CD4-positive, CD25-positive, alpha-beta regulatory T cell (primary cell): Measurements from ENCODE around the gene TMEM255A. TPM values are rescaled to one million over a fixed set of nuclear protein-coding genes. Genes with fewer than 3 reads are reported as not detected.
A peak's percentile ranks its signal among the peaks of the same experiment; 100 is the strongest.
"Not testable (repeated sequence)": the region's sequence is repeated elsewhere in the genome, so short reads cannot be mapped to it uniquely, and the experiment has no call there.

ENCODE experiments used
- ATAC-seq, 2 donors: fragments of 150-1000 bp; cut with Tn5 transposase; one replicate each; pipeline ENCODE4 v1.10.0; 2021; ENCODE audit warnings: low read depth in 2 of 2, moderate number of reproducible peaks in 2 of 2, moderate library complexity in 1 of 2
- DNase-seq, 3 donors: peaks; one replicate each; pipeline versions ENCODE4 v3.0.0 to v3.0.0-alpha.2; 2012 to 2022; ENCODE audit warnings: mixed read lengths in 1 of 3
- H3K27ac ChIP-seq: one replicate; pipeline ENCODE4 v1.7.0; 2013; ENCODE audit warnings: mild to moderate bottlenecking, low read length; ENCODE audit not compliant: insufficient read depth, poor library complexity, severe bottlenecking
- H3K27me3 ChIP-seq: one replicate; pipeline ENCODE4 v1.7.0; 2013; ENCODE audit warnings: low read length; ENCODE audit not compliant: control insufficient read depth, insufficient read depth
- H3K36me3 ChIP-seq: one replicate; pipeline ENCODE4 v1.7.0; 2013; ENCODE audit warnings: mild to moderate bottlenecking, low read length, moderate library complexity; ENCODE audit not compliant: control insufficient read depth, insufficient read depth
- H3K4me1 ChIP-seq: 2 replicates; pipeline ENCODE4 v1.7.0; 2013; ENCODE audit warnings: mild to moderate bottlenecking, low read length; ENCODE audit not compliant: insufficient read depth, control insufficient read depth, poor library complexity, severe bottlenecking
- H3K4me3 ChIP-seq: one replicate; pipeline ENCODE4 v1.7.0; 2013; ENCODE audit warnings: low read depth, mild to moderate bottlenecking, low read length, moderate library complexity
- H3K9me3 ChIP-seq, 2 experiments: 1 replicate in 1 of 2; 2 replicates in 1 of 2; pipeline ENCODE4 v1.7.0; 2013; ENCODE audit warnings: low read length in 2 of 2, mild to moderate bottlenecking in 1 of 2, moderate library complexity in 1 of 2; ENCODE audit not compliant: control insufficient read depth in 2 of 2
- H3K27ac Mint-ChIP-seq, 3 donors: one replicate each; pipeline ENCODE4 v1.8.0; 2020 to 2022; ENCODE audit warnings: mild to moderate bottlenecking in 3 of 3, mixed read lengths in 3 of 3, moderate library complexity in 2 of 3
- H3K27me3 Mint-ChIP-seq: one replicate; pipeline ENCODE4 v1.8.0; 2022; ENCODE audit warnings: mild to moderate bottlenecking, mixed read lengths
- H3K36me3 Mint-ChIP-seq: one replicate; pipeline ENCODE4 v1.8.0; 2020; ENCODE audit warnings: mixed read lengths
- H3K4me1 Mint-ChIP-seq, 4 donors: one replicate each; pipeline ENCODE4 v1.8.0; 2020 to 2022; ENCODE audit warnings: mixed read lengths in 4 of 4, mild to moderate bottlenecking in 1 of 4
- H3K4me3 Mint-ChIP-seq, 4 donors: one replicate each; pipeline ENCODE4 v1.8.0; 2020 to 2022; ENCODE audit warnings: mild to moderate bottlenecking in 4 of 4, mixed read lengths in 4 of 4, moderate library complexity in 3 of 4
- H3K9me3 Mint-ChIP-seq, 7 donors: one replicate each; pipeline ENCODE4 v1.8.0; 2020 to 2022; ENCODE audit warnings: mixed read lengths in 7 of 7, mild to moderate bottlenecking in 3 of 7, moderate library complexity in 2 of 7
- polyA plus RNA-seq, 4 donors: library from polyadenylated mRNA; unstranded; fragments of 300-500 nt; fragmentation: Illumina TruSeq; gene quantifications; one replicate each; pipeline ENCODE4 v1.2.3, GENCODE V29; 2021
- total RNA-seq: library from RNA; stranded (reverse); gene quantifications from one replicate; pipeline ENCODE4 v1.2.3, GENCODE V29; 2022

Gene TMEM255A
- not detected for total RNA-seq
- under 1 TPM in 1 of 4 donors, not detected in 3; 0.07 TPM for polyA plus RNA-seq

DNA sequence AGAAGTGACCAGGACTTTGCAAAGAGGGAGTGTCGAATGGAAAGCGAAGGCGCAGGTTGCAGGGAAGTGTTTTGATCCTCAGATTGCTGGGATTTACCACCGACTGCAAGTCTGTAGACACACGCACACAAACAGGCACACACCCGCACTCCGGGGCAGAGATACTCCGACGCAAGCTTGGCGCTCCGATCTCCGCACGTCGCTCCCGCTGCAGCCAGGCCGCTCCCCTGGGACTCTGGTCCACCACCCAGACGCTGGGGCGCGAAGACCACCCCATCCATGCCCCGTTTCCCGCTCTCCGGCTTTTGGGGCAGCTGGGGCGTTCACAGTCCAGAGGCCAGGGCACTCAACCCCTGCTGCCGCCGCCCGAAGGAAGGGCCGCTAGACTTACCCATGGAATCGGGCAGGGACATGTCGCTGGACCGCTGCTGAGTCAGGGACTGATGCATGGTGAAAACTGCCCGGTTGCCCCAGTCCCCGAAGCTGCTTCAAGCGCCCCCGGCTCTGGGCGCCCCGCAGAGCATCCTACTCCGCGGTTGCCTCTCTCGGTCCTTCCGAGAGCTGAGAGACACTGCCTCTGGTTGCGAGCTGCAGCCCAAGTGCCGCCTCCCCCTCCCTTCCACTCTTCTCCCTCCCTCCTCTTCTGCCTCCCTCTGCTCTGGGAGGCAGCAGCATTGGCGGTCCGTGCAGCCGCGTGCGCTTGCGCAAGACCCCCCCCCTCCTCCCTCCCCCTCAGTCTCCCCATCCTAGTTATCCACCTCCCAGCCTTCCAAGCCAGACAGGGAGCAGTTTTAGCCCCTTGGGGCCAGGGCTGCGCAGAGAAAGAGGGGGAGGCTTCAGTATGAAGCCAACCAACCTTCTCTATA lies at the start of gene TMEM255A:
TMEM255A (minus strand) TSS at position 601 of the 866 bp plus-strand sequence; CDS start at position 449, 152 bp downstream.
- H3K27me3 Mint-ChIP-seq = peaks cover 77% of the 10 kb centered on the region
- Histone ChIP-seq H3K4me3 (peak within 1 kb of the TSS; percentile 47), H3K36me3 (no peaks in the 10 kb centered on the region), H3K27ac (no peak within 1 kb of the TSS), H3K9me3 (no peaks in the 10 kb centered on the region), H3K27me3 (peaks cover 15% of the 10 kb centered on the region), H3K4me1 (peaks cover 18% of the 10 kb centered on the region)
- peak within 1 kb of the TSS in 1 of 3 donors; percentile 86 for H3K27ac Mint-ChIP-seq
- H3K4me3 Mint-ChIP-seq = peak within 1 kb of the TSS; percentile 38 to 86 (median 83)
- H3K9me3 Mint-ChIP-seq = peaks cover 0 to 2% (median 0%) of the 10 kb centered on the region in 7 donors
- H3K36me3 Mint-ChIP-seq = no peaks in the 10 kb centered on the region
- peaks cover 0 to 22% (median 7%) of the 10 kb centered on the region in 4 donors for H3K4me1 Mint-ChIP-seq
- ATAC-seq (no peak), DNase-seq (no peak)

GRCh38 chrX:120358737-120359456 lies 47.6 kb upstream of the TMEM255A start:
- no peaks in the 10 kb centered on the region for H3K27me3 ChIP-seq
- peak in 1 of 3 donors; percentile 4 for DNase-seq
- Mint-ChIP-seq H3K4me1 (no peaks in the 10 kb centered on the region), H3K9me3 (peaks cover 0 to 4% (median 0%) of the 10 kb centered on the region in 7 donors), H3K4me3 (no peak overlapping the region), H3K36me3 (no peaks in the 10 kb centered on the region), H3K27me3 (peaks cover 18% of the 10 kb centered on the region), H3K27ac (no peak overlapping the region)
- no peaks in the 10 kb centered on the region for H3K36me3 ChIP-seq
- H3K4me3 ChIP-seq = no peak overlapping the region
- no peaks in the 10 kb centered on the region for H3K9me3 ChIP-seq
- no peak overlapping the region for H3K27ac ChIP-seq
- ATAC-seq = no peak
- H3K4me1 ChIP-seq = no peaks in the 10 kb centered on the region

GRCh38 chrX:120357186-120357585 lies 45.9 kb upstream of the TMEM255A start:
- Mint-ChIP-seq H3K4me3 (no peak overlapping the region), H3K9me3 (peaks cover 0 to 4% (median 0%) of the 10 kb centered on the region in 7 donors), H3K27ac (no peak overlapping the region), H3K4me1 (no peaks in the 10 kb centered on the region), H3K36me3 (no peaks in the 10 kb centered on the region), H3K27me3 (peaks cover 20% of the 10 kb centered on the region)
- no peaks in the 10 kb centered on the region for H3K36me3 ChIP-seq
- ATAC-seq = no peak
- H3K4me1 ChIP-seq = no peaks in the 10 kb centered on the region
- no peaks in the 10 kb centered on the region for H3K9me3 ChIP-seq
- no peak overlapping the region for H3K4me3 ChIP-seq
- no peaks in the 10 kb centered on the region for H3K27me3 ChIP-seq
- no peak for DNase-seq
- no peak overlapping the region for H3K27ac ChIP-seq

- no peak overlapping the region for H3K27ac Mint-ChIP-seq
- H3K36me3 Mint-ChIP-seq = no peaks in the 10 kb centered on the region
- DNase-seq (no peak), ATAC-seq (no peak)
- H3K9me3 ChIP-seq = no peaks in the 10 kb centered on the region
- no peak overlapping the region for H3K4me3 ChIP-seq
- peaks cover 24% of the 10 kb centered on the region for H3K27me3 Mint-ChIP-seq
- no peak overlapping the region for H3K27ac ChIP-seq
- H3K9me3 Mint-ChIP-seq = peaks cover 0 to 5% (median 0%) of the 10 kb centered on the region in 7 donors
- no peaks in the 10 kb centered on the region for H3K4me1 Mint-ChIP-seq
- H3K4me3 Mint-ChIP-seq = no peak overlapping the region
- no peaks in the 10 kb centered on the region for H3K4me1 ChIP-seq
- H3K27me3 ChIP-seq = no peaks in the 10 kb centered on the region
- no peaks in the 10 kb centered on the region for H3K36me3 ChIP-seq
Observed at GRCh38 chrX:120356084-120356483, 44.8 kb upstream of the TMEM255A start.

DNA sequence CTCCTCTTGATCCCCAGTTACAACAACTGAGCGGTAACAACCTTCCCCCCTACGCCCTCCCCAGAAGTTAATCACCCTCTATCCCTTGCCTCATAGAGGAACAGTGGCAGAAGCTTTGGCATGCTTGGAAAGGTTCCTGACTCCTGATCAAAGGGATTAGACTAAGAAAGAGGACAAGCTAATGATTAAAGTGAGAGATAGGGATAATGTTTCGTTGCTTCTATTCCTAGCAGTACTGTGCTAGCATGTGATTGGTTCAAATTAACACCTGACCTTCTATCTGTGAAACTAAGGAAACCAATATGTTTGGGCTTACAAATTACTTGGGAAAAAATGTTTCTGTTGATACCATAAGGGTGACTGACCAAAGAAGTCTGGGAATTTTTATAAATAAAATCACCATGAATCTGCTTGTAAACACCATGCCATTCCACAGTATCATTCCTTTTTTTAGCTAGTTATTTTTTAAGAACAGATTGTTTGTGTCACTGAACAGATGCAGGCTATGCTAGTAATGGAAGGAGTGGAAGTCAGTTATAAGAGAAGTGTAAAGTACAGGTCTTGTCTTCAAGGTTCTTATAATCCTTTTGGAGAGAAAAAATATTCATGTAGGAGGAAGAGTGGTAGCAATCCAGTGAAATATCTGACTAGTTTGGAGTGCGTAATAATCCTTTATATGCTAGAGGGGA lies 39.3 kb upstream of the TMEM255A start:
- Histone ChIP-seq H3K4me3 (no peak overlapping the region), H3K27ac (no peak overlapping the region), H3K36me3 (no peaks in the 10 kb centered on the region), H3K9me3 (no peaks in the 10 kb centered on the region), H3K27me3 (no peaks in the 10 kb centered on the region), H3K4me1 (no peaks in the 10 kb centered on the region)
- Mint-ChIP-seq H3K9me3 (peaks cover 0 to 7% (median 2%) of the 10 kb centered on the region in 7 donors), H3K27me3 (peaks cover 15% of the 10 kb centered on the region), H3K4me1 (no peaks in the 10 kb centered on the region), H3K36me3 (no peaks in the 10 kb centered on the region), H3K27ac (no peak overlapping the region), H3K4me3 (no peak overlapping the region)
- DNase-seq = no peak
- ATAC-seq = no peak

- DNase-seq = peak in 1 of 3 donors; percentile 55
- not testable (repeated sequence) for H3K4me1 ChIP-seq, H3K36me3 ChIP-seq, H3K9me3 Mint-ChIP-seq, H3K9me3 ChIP-seq, H3K4me3 ChIP-seq, H3K36me3 Mint-ChIP-seq, H3K27me3 ChIP-seq, ATAC-seq, H3K27ac ChIP-seq, H3K27ac Mint-ChIP-seq, H3K27me3 Mint-ChIP-seq, H3K4me3 Mint-ChIP-seq
- H3K4me1 Mint-ChIP-seq = peaks cover 0 to 12% (median 0%) of the 10 kb centered on the region in 4 donors
Observed at GRCh38 chrX:120344566-120344965, 33.3 kb upstream of the TMEM255A start.

DNA sequence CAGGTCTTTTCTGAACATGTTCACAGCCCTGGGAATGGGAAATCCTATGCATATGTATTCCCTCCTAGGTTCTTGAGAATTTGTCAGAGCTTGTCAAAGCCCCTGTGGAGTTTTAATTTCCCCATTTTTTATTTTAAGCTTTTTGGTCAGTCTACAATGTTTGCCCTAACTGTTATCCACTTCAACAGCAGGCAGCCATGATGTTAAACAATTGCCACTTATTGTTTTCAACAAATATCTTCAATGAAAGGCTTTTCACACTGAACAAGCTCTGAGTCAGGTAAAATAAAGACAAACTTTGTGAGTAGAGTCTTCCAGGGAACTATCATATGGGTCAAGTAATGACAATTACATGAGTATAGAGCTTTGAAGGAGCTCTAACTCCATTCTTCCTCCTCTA lies 25.6 kb upstream of the TMEM255A start:
- Histone ChIP-seq H3K36me3 (no peaks in the 10 kb centered on the region), H3K4me3 (no peak overlapping the region), H3K27me3 (no peaks in the 10 kb centered on the region), H3K27ac (no peak overlapping the region), H3K4me1 (no peaks in the 10 kb centered on the region), H3K9me3 (peaks cover 4 to 26% of the 10 kb centered on the region in 2 experiments)
- Mint-ChIP-seq H3K9me3 (peaks cover 0 to 22% (median 7%) of the 10 kb centered on the region in 7 donors), H3K36me3 (no peaks in the 10 kb centered on the region), H3K27ac (no peak overlapping the region), H3K4me1 (no peaks in the 10 kb centered on the region), H3K27me3 (peaks cover 10% of the 10 kb centered on the region), H3K4me3 (no peak overlapping the region)
- no peak for ATAC-seq
- DNase-seq = no peak
